Measurements from ENCODE around the gene HNF4A. TPM values are rescaled to one million over a fixed set of nuclear protein-coding genes. Genes with fewer than 3 reads are reported as not detected.

Gene HNF4A
- total RNA-seq, 2 donors from 2014 or later = 28.3 to 28.5 TPM

GRCh38 chr20:44404204-44405181 lies 49.0 kb downstream of the HNF4A start:
- no peaks in the 10 kb centered on the region for H3K9me3 ChIP-seq
- no peak for DNase-seq
- peaks cover 37% of the 10 kb centered on the region for H3K4me1 ChIP-seq
- H3K27ac ChIP-seq = no peak overlapping the region
- intact Hi-C loops (cut with DNase I) = no loop called here
- ATAC-seq = no peak
- TF ChIP-seq CTCF (IDR thresholded peaks at IDR 0.05) = no peak
- no peak for TF ChIP-seq POLR2A (IDR thresholded peaks at IDR 0.05)
- H3K36me3 ChIP-seq (replicated peaks in 1 of 2; ENCODE audit: insufficient read depth in 1 of 2, low read depth in 2 of 2) = no peaks in the 10 kb centered on the region
- H3K4me3 ChIP-seq = no peak overlapping the region
- H3K27me3 ChIP-seq = no peaks in the 10 kb centered on the region
- 73 to 81% methylated on average over 19 to 21 of the region's 21 CpGs for WGBS, 2 donors

GRCh38 chr20:44405257-44405656 lies 49.8 kb downstream of the HNF4A start:
- H3K27me3 ChIP-seq = no peaks in the 10 kb centered on the region
- no peak overlapping the region for H3K27ac ChIP-seq
- ATAC-seq (no peak), DNase-seq (no peak)
- intact Hi-C loops (cut with DNase I) = no loop called here
- H3K36me3 ChIP-seq (replicated peaks in 1 of 2; ENCODE audit: insufficient read depth in 1 of 2, low read depth in 2 of 2) = no peaks in the 10 kb centered on the region
- TF ChIP-seq CTCF (IDR thresholded peaks at IDR 0.05) (no peak), POLR2A (IDR thresholded peaks at IDR 0.05) (no peak)
- no peak overlapping the region for H3K4me3 ChIP-seq
- WGBS, 2 donors = 74 to 81% methylated on average over 5 to 6 of the region's 6 CpGs
- peaks cover 37% of the 10 kb centered on the region for H3K4me1 ChIP-seq
- H3K9me3 ChIP-seq = no peaks in the 10 kb centered on the region

- 81 to 83% methylated on average over 12 to 20 of the region's 20 CpGs for WGBS, 2 donors
- intact Hi-C loops (cut with DNase I) = no loop called here
- DNase-seq = no peak
- TF ChIP-seq CTCF (IDR thresholded peaks at IDR 0.05) (no peak), POLR2A (IDR thresholded peaks at IDR 0.05) (no peak)
- Histone ChIP-seq H3K27ac (no peak overlapping the region), H3K4me1 (peaks cover 37% of the 10 kb centered on the region), H3K4me3 (no peak overlapping the region), H3K36me3 (replicated peaks in 1 of 2; ENCODE audit: insufficient read depth in 1 of 2, low read depth in 2 of 2) (no peaks in the 10 kb centered on the region), H3K27me3 (no peaks in the 10 kb centered on the region), H3K9me3 (no peaks in the 10 kb centered on the region)
- ATAC-seq = no peak
Measured at GRCh38 chr20:44405785-44406571, 50.5 kb downstream of the HNF4A start.

- TF ChIP-seq CTCF (IDR thresholded peaks at IDR 0.05) = no peak
- no peak for TF ChIP-seq POLR2A (IDR thresholded peaks at IDR 0.05)
- WGBS, 2 donors = 57 to 66% methylated on average over 7 of the region's 7 CpGs
- Histone ChIP-seq H3K9me3 (no peaks in the 10 kb centered on the region), H3K4me3 (no peak overlapping the region), H3K27ac (no peak overlapping the region), H3K4me1 (peaks cover 37% of the 10 kb centered on the region), H3K27me3 (no peaks in the 10 kb centered on the region), H3K36me3 (replicated peaks in 1 of 2; ENCODE audit: insufficient read depth in 1 of 2, low read depth in 2 of 2) (no peaks in the 10 kb centered on the region)
- intact Hi-C loops (cut with DNase I) = no loop called here
- ATAC-seq (no peak), DNase-seq (no peak)
Measured at GRCh38 chr20:44406572-44407137, 51.2 kb downstream of the HNF4A start.

Measured in body of pancreas (tissue), 4 donors.